IMR-90 (cell line): Measurements from ENCODE around the gene PLA2G15. TPM values are rescaled to one million over a fixed set of nuclear protein-coding genes. Genes with fewer than 3 reads are reported as not detected.

Experiments
- ATAC-seq: fragments of 200-7000 bp; cut with Tn5 transposase; 2 replicates; pipeline ENCODE4 v1.9.1; 2020; ENCODE audit warnings: low read depth, mild to moderate bottlenecking, moderate library complexity
- BruUV-seq: library from RNA; stranded (reverse); fragments of 400-500 nt; replicated peaks from 2 replicates; lab custom pipeline; 2021; lab: Mats Ljungman, UMichigan
- CTCF ChIA-PET: fragments of 300-600 bp; formaldehyde crosslinking; extraction: SDS; loops from one replicate; lab custom pipeline; 2021; ENCODE audit warnings: antibody characterized with exemption; lab: Yijun Ruan, JAX
- POLR2A ChIA-PET: fragments of 300-600 bp; sonication (Branson Sonifier 250); formaldehyde crosslinking; loops from one replicate; lab custom pipeline; 2022; ENCODE audit warnings: antibody characterized with exemption; ENCODE audit not compliant: unreplicated experiment; lab: Charles Lee
- DNase-seq: peaks from one replicate; pipeline ENCODE4 v3.0.0; 2013
- H2AFZ ChIP-seq: replicated peaks from 2 replicates; pipeline ENCODE3; 2013; ENCODE audit warnings: low read length, mild to moderate bottlenecking; ENCODE audit not compliant: poor library complexity
- H2AK5ac ChIP-seq: 2 replicates; pipeline ENCODE4 v1.6.1; 2013; ENCODE audit warnings: low read depth, low read length, inconsistent platforms
- H2AK9ac ChIP-seq: replicated peaks from 2 replicates; pipeline ENCODE3; 2013; ENCODE audit warnings: mild to moderate bottlenecking, low read depth, low read length, moderate library complexity; ENCODE audit not compliant: poor library complexity
- H2BK120ac ChIP-seq: 2 replicates; pipeline ENCODE4 v1.6.1; 2013; ENCODE audit warnings: low read depth, low read length, inconsistent platforms
- H2BK15ac ChIP-seq: 3 replicates; pipeline ENCODE4 v1.6.1; 2013; ENCODE audit warnings: low read depth, low read length, inconsistent platforms
- H2BK20ac ChIP-seq: 2 replicates; pipeline ENCODE4 v1.6.1; 2013; ENCODE audit warnings: low read depth, mild to moderate bottlenecking, inconsistent platforms, low read length, moderate library complexity
- H2BK5ac ChIP-seq: 2 replicates; pipeline ENCODE4 v1.6.1; 2013; ENCODE audit warnings: mild to moderate bottlenecking, low read depth, low read length, inconsistent platforms; ENCODE audit not compliant: poor library complexity, severe bottlenecking
- H3K14ac ChIP-seq: replicated peaks from 2 replicates; pipeline ENCODE4 v1.6.1; 2013; ENCODE audit warnings: low read depth, low read length, inconsistent platforms
- H3K18ac ChIP-seq: 2 replicates; pipeline ENCODE4 v1.6.1; 2013; ENCODE audit warnings: low read depth, low read length, control low read depth
- H3K23ac ChIP-seq: 2 replicates; pipeline ENCODE4 v1.6.1; 2013; ENCODE audit warnings: low read depth, low read length, inconsistent platforms
- H3K27ac ChIP-seq: 2 replicates; pipeline ENCODE4 v1.5.1; 2013; ENCODE audit warnings: mild to moderate bottlenecking, control low read depth, low read length; ENCODE audit not compliant: insufficient read depth
- H3K27me3 ChIP-seq: 2 replicates; pipeline ENCODE4 v1.6.1; 2013; ENCODE audit warnings: low read length; ENCODE audit not compliant: control insufficient read depth, insufficient read depth
- H3K36me3 ChIP-seq: 2 replicates; pipeline ENCODE4 v1.6.1; 2013; ENCODE audit warnings: low read length, mixed read lengths; ENCODE audit not compliant: control insufficient read depth, insufficient read depth
- H3K4ac ChIP-seq: 2 replicates; pipeline ENCODE4 v1.6.1; 2013; ENCODE audit warnings: low read depth, low read length, inconsistent platforms
- H3K4me1 ChIP-seq: 2 replicates; pipeline ENCODE4 v1.6.1; 2013; ENCODE audit warnings: low read length, mixed read lengths; ENCODE audit not compliant: control insufficient read depth, insufficient read depth
- H3K4me2 ChIP-seq: 2 replicates; pipeline ENCODE4 v1.6.1; 2013; ENCODE audit warnings: low read depth, mild to moderate bottlenecking, control low read depth, low read length, moderate library complexity
- H3K4me3 ChIP-seq: 2 replicates; pipeline ENCODE4 v1.5.1; 2013; ENCODE audit warnings: low read depth, mild to moderate bottlenecking, control low read depth, low read length, moderate library complexity; ENCODE audit not compliant: insufficient read depth
- H3K56ac ChIP-seq: 2 replicates; pipeline ENCODE4 v1.6.1; 2013; ENCODE audit warnings: low read length, inconsistent platforms; ENCODE audit not compliant: insufficient read depth; ENCODE audit errors: extremely low read depth
- H3K79me1 ChIP-seq, 2 experiments: 2 replicates each; pipeline ENCODE4 v1.6.1; 2013; ENCODE audit warnings: low read length in 2 of 2, inconsistent platforms in 1 of 2, low read depth in 1 of 2
- H3K9ac ChIP-seq: 2 replicates; pipeline ENCODE4 v1.6.1; 2013; ENCODE audit warnings: low read depth, low read length, control low read depth
- H3K9me1 ChIP-seq: 2 replicates; pipeline ENCODE4 v1.6.1; 2013; ENCODE audit warnings: low read length, inconsistent platforms; ENCODE audit not compliant: insufficient read depth
- H3K9me3 ChIP-seq: 2 replicates; pipeline ENCODE4 v1.6.1; 2013; ENCODE audit warnings: low read length; ENCODE audit not compliant: control insufficient read depth, insufficient read depth
- H4K20me1 ChIP-seq: 2 replicates; pipeline ENCODE4 v1.6.1; 2013; ENCODE audit warnings: low read length, inconsistent platforms; ENCODE audit not compliant: insufficient read depth
- H4K5ac ChIP-seq: 2 replicates; pipeline ENCODE4 v1.6.1; 2013; ENCODE audit warnings: mild to moderate bottlenecking, low read depth, low read length, control low read depth
- H4K8ac ChIP-seq, 2 experiments: 2 replicates each; pipeline ENCODE4 v1.6.1; 2013; ENCODE audit warnings: low read depth in 2 of 2, low read length in 2 of 2, control low read depth in 1 of 2, inconsistent platforms in 1 of 2
- H4K91ac ChIP-seq: 2 replicates; pipeline ENCODE4 v1.6.1; 2013; ENCODE audit warnings: low read depth, low read length, inconsistent platforms; ENCODE audit not compliant: insufficient read depth
- BHLHE40 ChIP-seq: fragments of 150-350 bp; IDR thresholded peaks from 2 replicates; pipeline ENCODE4 v1.6.1; 2016; ENCODE audit warnings: mild to moderate bottlenecking, low read depth, low read length
- CEBPB ChIP-seq: IDR thresholded peaks from 2 replicates; pipeline ENCODE4 v1.6.1; 2012; ENCODE audit warnings: low read depth, low read length, improper control_type of control experiment
- CHD1 ChIP-seq: IDR thresholded peaks from 2 replicates; pipeline ENCODE4 v1.6.1; 2012; ENCODE audit warnings: low read depth, low read length, improper control_type of control experiment
- FOS ChIP-seq: fragments of 150-350 bp; IDR thresholded peaks from 2 replicates; pipeline ENCODE4 v1.6.1; 2016; ENCODE audit warnings: low read depth, low read length
- MAFK ChIP-seq: IDR thresholded peaks from 2 replicates; pipeline ENCODE4 v1.6.1; 2012; ENCODE audit warnings: low read depth, low read length, improper control_type of control experiment
- NFE2L2 ChIP-seq: fragments of 150-350 bp; IDR thresholded peaks from 2 replicates; pipeline ENCODE4 v1.6.1; 2016; ENCODE audit warnings: low read depth, mild to moderate bottlenecking, low read length
- RCOR1 ChIP-seq: IDR thresholded peaks from 2 replicates; pipeline ENCODE4 v1.6.1; 2012; ENCODE audit warnings: mild to moderate bottlenecking, low read length, improper control_type of control experiment; ENCODE audit not compliant: insufficient replicate concordance
- SMC3 ChIP-seq: fragments of 150-350 bp; IDR thresholded peaks from 2 replicates; pipeline ENCODE4 v1.6.1; 2016; ENCODE audit warnings: low read depth, mild to moderate bottlenecking, antibody characterized with exemption, low read length, moderate library complexity
- WGBS, 2 experiments: methylation state at CpG; one replicate each; pipeline versions ENCODE4 v1.1.5 to v1.1.7; 2013; ENCODE audit warnings: missing lambda C conversion rate in 2 of 2; ENCODE audit not compliant: insufficient read length in 1 of 2; ENCODE audit errors: extremely low coverage in 2 of 2; 5-methylcytosine and 5-hydroxymethylcytosine counted together
- dilution Hi-C: fragments of 300-500 bp; cut with HindIII; formaldehyde crosslinking; loops from one replicate; pipeline ENCODE4 v1.14.3; 2018; ENCODE audit warnings: low sequenced_read_pairs; ENCODE audit not compliant: unreplicated experiment
- in situ Hi-C: fragments of 300-500 bp; cut with MboI; formaldehyde crosslinking; loops from 3 replicates; pipeline ENCODE4 v1.14.3; 2019; ENCODE audit warnings: low sequenced_read_pairs, inconsistent platforms, mixed read lengths
- intact Hi-C: fragments of 100-400 bp; cut with micrococcal nuclease; formaldehyde crosslinking; loops from 2 replicates; pipeline ENCODE4 v1.10.0; 2022
- polyA plus RNA-seq, 3 experiments: library from polyadenylated mRNA; depleted of rRNA; stranded (reverse); fragments of >200 nt; gene quantifications; 2 replicates each; pipeline ENCODE4 v1.2.3, GENCODE V29; 2012; ENCODE audit warnings: low replicate concordance in 1 of 3
- total RNA-seq: library from RNA; depleted of rRNA; stranded (reverse); fragments of >200 nt; gene quantifications from 2 replicates; pipeline ENCODE4 v1.2.3, GENCODE V29; 2012
- TF ChIP-seq, protein P1 (sequence below): fragments of 150-350 bp; IDR thresholded peaks from 2 replicates; pipeline ENCODE4 v1.6.1; 2017; ENCODE audit warnings: mild to moderate bottlenecking, antibody characterized with exemption, low read length, low read depth
- TF ChIP-seq, protein P2 (sequence below): fragments of 150-350 bp; IDR thresholded peaks from 2 replicates; pipeline ENCODE4 v1.6.1; 2016; ENCODE audit warnings: low read depth, mild to moderate bottlenecking, low read length, moderate library complexity, borderline replicate concordance

Gene PLA2G15
- total and polyA plus RNA-seq, 2 of the 4 experiments (the other 2 are of a cell fraction) = 19.5 to 31.7 TPM

DNA sequence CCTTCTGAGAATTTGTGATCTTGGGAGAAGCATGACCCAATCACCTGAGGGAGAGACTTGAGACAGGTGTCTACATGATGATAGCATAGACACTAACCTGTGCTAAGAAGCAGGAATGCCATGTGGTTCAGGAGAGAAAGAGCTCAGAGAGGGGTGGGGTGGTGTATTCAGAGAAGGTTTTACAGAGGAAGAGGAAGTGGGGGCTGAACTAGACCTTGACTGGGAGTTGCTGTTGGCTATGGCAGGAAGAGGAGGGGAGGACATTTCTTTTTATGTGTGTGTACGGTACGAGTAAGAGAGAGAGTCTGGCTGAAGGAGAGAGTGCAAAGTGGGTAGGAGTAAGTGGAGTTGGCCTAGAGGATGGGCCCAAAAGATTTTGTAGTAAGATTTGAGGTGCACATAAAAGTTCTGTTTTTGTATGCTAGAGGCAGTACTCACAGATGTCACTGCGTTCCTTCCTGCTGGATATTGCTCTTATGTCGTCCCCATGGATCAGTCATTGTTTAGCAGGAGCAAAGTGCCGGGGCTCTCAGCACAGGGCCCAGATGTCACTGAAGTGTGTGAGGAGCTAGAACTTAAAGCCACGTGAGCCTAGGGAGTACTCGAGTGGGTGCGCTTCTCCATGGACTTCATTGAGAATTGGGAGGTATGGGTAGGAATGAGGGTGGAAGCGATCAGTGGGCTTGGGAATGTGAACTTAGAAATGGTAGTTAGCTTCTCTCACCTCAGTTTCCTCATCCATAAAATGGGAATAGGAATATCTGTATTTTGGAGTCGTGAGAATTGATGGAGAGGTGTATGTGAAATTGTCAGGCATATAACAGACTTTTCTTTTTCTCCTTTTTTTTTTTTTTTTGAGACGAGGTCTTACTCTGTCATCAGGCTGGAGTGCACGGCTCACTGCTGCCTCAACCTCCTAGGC, 41.2 kb downstream of the PLA2G15 start (continued):
- no peak for TF ChIP-seq RCOR1

DNA sequence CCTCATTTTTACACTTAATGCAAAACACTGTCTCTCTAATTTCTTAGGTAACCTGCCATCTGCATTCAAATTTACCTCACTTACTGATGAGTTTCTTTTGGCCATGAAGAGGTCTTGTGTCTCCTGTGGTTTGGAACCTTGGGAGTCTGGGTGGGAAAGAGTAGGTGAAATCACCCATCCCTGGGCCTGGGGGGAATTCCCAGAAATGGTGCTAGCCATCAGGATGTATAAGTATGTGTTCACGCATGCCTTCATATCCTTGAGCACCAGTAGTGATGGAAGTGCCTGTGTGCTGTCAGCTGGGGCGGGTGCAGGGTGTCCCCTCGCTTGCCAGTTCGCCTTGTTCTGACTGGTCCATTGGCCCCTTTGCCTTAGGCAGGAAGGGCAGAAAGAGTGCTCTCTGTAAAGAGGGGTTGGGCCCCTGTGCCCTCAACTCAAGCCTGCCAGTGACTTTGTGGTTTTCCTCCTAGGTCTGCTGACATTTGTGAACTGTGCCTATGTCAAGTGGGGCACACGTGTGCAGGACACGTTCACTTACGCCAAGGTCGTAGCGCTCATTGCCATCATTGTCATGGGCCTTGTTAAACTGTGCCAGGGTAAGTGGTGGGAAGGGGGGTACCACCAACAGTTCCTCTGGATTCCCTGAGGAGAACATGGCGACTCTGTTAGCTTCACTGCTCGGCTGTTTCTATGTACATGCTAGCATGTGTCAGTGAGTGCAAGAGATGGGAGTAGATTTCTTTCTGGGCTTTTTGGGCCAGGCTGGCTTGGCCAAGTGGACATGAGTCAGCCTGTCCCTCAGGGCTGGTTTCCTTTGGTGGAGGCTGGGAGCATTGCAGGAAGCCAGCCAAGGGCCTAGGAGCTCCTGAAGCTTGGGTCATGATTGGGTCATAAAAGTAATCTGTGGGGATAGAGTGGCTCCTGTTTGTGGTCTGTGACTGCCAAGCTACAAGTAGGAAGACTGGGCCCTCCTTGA, 42.4 kb downstream of the PLA2G15 start:
- peak overlapping the region; percentile 20; the same call in 1 of the 2 replicates for H3K23ac ChIP-seq
- dilution Hi-C loops = no loop called here
- no peak overlapping the region for H3K56ac ChIP-seq
- H2BK20ac ChIP-seq = peak overlapping the region; percentile 14; the same call in 1 of the 2 replicates
- no peak overlapping the region for H4K8ac ChIP-seq
- no peak overlapping the region; the same call in 1 of the 2 replicates for H4K5ac ChIP-seq
- WGBS, 2 experiments = 94% methylated on average over 7 of the region's 11 CpGs; no CpG with 5 or more reads in 1 of the 2 experiments
- peaks cover 33% of the 10 kb centered on the region for H3K36me3 ChIP-seq
- H3K9me1 ChIP-seq = peaks cover 37% of the 10 kb centered on the region
- no peak overlapping the region; the same call in 2 of the 3 replicates for H2BK15ac ChIP-seq
- peak overlapping the region; percentile 60 for H3K4ac ChIP-seq
- H2BK120ac ChIP-seq = no peak overlapping the region
- CTCF ChIA-PET = interaction anchor here (0.7 to 1.2 kb wide), 5 partner anchors 12 to 60 kb away, joined by 3 read pairs; no protein-coding TSS in a partner anchor
- peak overlapping the region; percentile 43 for H2BK5ac ChIP-seq
- H2AFZ ChIP-seq = no peak overlapping the region
- H3K14ac ChIP-seq = peak overlapping the region; percentile 65
- no peaks in the 10 kb centered on the region for H3K27me3 ChIP-seq
- no peak overlapping the region for H3K4me3 ChIP-seq
- POLR2A ChIA-PET = no interaction called here
- H3K18ac ChIP-seq = no peak overlapping the region
- H2AK9ac ChIP-seq = peak overlapping the region; percentile 83
- no peaks in the 10 kb centered on the region for H3K9me3 ChIP-seq
- intact Hi-C loops = no loop called here
- H3K27ac ChIP-seq = peak overlapping the region; percentile 48; the same call in 1 of the 2 replicates
- H3K9ac ChIP-seq = no peak overlapping the region
- H2AK5ac ChIP-seq = peak overlapping the region; percentile 92; the same call in 1 of the 2 replicates
- in situ Hi-C loops = no loop called here
- BruUV-seq = no TSS peak
- peak; percentile 86 for DNase-seq
- H4K91ac ChIP-seq = no peak overlapping the region; the same call in 1 of the 2 replicates
- H3K4me2 ChIP-seq = no peak overlapping the region
- peak; percentile 95 for ATAC-seq
- peaks cover 11% of the 10 kb centered on the region for H3K4me1 ChIP-seq
- peaks cover 60% of the 10 kb centered on the region for H4K20me1 ChIP-seq
- H3K79me1 ChIP-seq = peaks cover 40 to 96% of the 10 kb centered on the region in 2 experiments
- TF ChIP-seq BHLHE40 = no peak
- 0 out of 2 replicates have a peak, but pooled peaks have one; percentile 25 for TF ChIP-seq FOS
- TF ChIP-seq, protein P1, sequence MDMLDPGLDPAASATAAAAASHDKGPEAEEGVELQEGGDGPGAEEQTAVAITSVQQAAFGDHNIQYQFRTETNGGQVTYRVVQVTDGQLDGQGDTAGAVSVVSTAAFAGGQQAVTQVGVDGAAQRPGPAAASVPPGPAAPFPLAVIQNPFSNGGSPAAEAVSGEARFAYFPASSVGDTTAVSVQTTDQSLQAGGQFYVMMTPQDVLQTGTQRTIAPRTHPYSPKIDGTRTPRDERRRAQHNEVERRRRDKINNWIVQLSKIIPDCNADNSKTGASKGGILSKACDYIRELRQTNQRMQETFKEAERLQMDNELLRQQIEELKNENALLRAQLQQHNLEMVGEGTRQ = no peak
- no peak for TF ChIP-seq NFE2L2
- peak; percentile 17; the same call in 1 of the 2 replicates for TF ChIP-seq CEBPB
- TF ChIP-seq, protein P2, sequence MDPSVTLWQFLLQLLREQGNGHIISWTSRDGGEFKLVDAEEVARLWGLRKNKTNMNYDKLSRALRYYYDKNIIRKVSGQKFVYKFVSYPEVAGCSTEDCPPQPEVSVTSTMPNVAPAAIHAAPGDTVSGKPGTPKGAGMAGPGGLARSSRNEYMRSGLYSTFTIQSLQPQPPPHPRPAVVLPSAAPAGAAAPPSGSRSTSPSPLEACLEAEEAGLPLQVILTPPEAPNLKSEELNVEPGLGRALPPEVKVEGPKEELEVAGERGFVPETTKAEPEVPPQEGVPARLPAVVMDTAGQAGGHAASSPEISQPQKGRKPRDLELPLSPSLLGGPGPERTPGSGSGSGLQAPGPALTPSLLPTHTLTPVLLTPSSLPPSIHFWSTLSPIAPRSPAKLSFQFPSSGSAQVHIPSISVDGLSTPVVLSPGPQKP = no peak
- TF ChIP-seq SMC3 = no peak
- no peak for TF ChIP-seq CHD1
- no peak for TF ChIP-seq MAFK
